Fibroblast of gingiva (primary cell): Measurements from ENCODE around the gene DPP3.
"Not testable (repeated sequence)": the region's sequence is repeated elsewhere in the genome, so short reads cannot be mapped to it uniquely, and the experiment has no call there.

Source experiments
- DNase-seq: peaks from one replicate; pipeline ENCODE4 v3.0.0-alpha.2; 2011; ENCODE audit warnings: low read depth

The DPP3 gene

DNA sequence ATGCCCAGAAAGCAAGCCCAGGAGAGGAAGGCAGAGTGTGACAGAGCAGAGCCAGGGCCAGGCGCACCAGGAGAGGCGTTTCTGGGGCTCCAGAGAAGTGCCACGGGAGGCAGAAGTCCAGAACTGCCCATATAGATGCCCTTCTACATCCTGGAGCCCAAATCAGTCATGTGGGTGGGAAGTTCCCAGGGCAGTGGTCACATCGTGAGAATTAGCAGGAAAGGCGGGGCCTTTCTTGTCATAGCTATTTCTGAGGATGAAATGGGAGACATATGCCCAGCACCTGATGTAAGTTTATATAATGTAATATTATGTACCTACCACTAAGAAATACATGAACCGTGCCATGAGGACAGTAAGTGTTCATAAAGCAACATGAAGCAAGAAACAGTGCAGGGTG, 52.5 kb downstream of the DPP3 start:
- no peak for DNase-seq

GRCh38 chr11:66539170-66539869, 59.1 kb downstream of the DPP3 start:
- DNase-seq: no peak

DNA sequence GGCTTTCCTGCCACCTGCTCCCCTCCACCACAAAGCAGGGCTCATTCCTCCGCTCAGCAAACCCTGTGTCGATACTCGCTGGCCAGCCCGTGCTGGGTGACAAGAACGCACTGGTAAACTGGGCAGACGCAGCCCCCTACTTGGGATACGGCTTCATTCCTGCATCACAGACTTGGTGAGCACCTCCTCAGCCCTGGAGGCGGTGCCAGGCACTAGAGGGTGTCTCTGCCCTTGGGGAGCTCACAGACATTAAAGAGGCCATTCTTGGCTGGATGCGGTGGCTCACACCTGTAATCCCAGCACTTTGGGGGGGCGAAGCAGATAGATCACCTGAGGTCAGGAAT, 59.6 kb downstream of the DPP3 start:
- no peak for DNase-seq

GRCh38 chr11:66540598-66540997, 60.4 kb downstream of the DPP3 start:
- not testable (repeated sequence) for DNase-seq

- no peak for DNase-seq
These were observed 61.7 kb downstream of the DPP3 start for GRCh38 chr11:66541892-66542291.

- no peak for DNase-seq
These were observed 62.1 kb downstream of the DPP3 start for GRCh38 chr11:66542362-66542761.

- peak; percentile 35 for DNase-seq
These were observed 63.3 kb downstream of the DPP3 start for GRCh38 chr11:66543263-66544107.

DNA sequence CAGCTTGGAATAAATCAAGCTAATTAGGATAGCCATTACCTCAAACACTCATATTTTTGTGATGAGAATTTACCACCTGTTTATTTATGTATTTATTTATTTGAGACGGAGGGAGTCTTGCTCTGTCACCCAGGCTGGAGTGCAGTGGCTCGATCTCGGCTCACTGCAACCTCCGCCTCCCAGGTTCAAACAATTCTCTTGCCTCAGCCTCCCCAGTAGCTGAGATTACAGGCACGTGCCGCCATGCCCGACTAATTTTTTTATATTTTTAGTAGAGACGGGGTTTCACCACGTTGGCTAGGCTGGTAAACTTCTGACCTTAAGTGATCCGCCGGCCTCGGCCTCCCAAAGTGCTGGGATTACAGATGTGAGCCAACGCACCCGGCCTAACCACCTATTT, 64.7 kb downstream of the DPP3 start:
- not testable (repeated sequence) for DNase-seq

- peak; percentile 98 for DNase-seq
These were observed 65.6 kb downstream of the DPP3 start, which contains the start of gene ZDHHC24 for GRCh38 chr11:66545701-66546367. TSS of gene ZDHHC24 (minus strand) at chr11:66546048. CDS start at chr11:66546003, 45 bp downstream.

- peak; percentile 27 for DNase-seq
These were observed 66.2 kb downstream of the DPP3 start, which contains the start of gene ACTN3 for GRCh38 chr11:66546368-66546965. TSS of gene ACTN3 (plus strand) at chr11:66546903. CDS start at chr11:66546938, 35 bp downstream.

DNA sequence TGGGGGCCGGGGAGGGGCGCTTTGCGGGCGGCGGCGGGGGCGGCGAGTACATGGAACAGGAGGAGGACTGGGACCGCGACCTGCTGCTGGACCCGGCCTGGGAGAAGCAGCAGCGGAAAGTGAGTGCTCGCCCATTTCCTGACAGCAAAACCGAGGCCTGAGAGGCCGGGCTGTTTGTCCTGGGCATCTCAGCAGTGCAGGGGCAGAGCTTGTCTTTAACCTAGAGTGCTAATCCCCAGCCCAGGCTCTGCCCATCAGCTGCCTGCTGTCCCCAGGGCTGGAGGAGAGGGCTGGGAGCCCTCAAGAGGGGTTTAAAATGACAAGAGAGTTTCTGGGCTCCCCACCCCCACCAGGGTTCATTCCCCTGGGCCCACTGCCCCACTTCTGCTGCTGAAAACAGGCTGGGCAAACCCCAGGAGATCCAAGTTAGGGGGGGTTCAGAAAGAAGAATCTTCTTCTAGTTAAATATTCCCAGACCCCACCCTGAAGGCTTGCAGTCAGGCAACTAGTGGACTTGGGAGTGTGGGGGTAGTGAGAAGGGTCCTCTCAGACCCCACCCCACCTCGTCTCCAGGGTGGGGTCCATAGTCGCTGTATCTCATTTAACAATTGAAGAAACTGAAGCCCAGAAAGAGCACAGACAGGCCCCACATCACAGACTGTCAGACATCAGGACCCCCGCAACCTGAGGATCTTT, 66.9 kb downstream of the DPP3 start:
- no peak for DNase-seq

GRCh38 chr11:66547662-66548009, 67.4 kb downstream of the DPP3 start:
- DNase-seq: no peak

- DNase-seq: no peak
These were observed 67.8 kb downstream of the DPP3 start for GRCh38 chr11:66548041-66548440.

DNA sequence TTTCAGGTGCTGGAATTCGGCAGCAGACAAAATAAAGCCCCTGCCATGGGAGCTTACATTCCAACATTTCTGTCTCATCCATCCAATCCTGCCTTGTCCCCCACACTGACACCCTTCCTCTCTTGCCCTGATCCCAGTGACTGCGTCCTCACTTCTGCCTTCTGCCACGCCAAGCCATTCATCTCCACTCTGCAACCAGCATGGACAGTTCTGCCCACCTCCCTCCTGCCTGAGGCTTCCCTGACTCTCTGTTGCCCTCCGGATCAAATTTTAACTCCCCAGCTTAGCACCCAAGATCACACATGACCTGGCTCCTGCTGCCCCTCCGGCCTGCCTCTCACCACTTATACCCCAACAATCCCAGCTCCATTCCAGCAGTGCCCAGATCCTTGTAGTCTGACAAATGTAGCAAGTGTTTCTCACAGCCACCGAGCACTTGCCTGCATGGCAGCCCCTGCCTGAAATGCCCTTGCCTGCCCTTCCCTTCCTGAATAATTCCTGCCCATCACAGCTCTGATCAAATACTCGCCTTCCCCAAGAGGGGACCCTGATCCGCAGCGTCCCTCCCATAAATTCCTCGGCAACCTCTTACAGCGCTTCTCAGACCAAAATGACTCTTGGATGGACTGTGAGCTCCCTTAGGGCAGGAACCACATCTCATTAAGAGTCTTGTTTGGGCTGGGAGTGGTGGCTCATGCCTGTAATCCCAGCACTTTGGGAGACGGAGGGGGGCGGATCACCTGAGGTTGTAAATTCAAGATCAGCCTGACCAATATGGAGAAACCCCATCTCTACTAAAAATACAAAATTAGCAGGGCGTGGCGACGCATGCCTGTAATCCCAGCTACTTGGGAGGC, 68.8 kb downstream of the DPP3 start:
- no peak for DNase-seq

DNA sequence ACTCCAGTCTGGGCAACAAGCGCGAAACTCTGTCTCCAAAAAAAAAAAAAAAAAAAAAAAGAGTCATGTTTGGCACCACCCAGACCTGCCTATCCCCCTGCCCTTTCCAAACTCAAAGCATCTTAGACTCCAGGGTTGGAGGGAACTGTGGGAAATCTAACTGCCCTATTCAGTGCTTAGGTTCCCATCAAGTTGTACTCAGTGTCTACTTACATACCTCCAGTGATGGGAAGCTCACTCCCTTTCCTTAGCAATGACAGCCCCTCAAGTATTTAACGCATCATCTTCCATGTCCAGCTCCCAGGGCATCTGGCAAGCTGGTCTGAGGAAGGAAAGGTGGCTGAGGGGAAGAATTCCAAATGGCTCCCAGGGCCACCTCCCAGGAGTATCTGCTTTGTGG, 69.5 kb downstream of the DPP3 start:
- no peak for DNase-seq

GRCh38 chr11:66550887-66551286, 70.7 kb downstream of the DPP3 start:
- no peak for DNase-seq

GRCh38 chr11:66554602-66555001, 74.4 kb downstream of the DPP3 start:
- no peak for DNase-seq

GRCh38 chr11:66555416-66555815, 75.2 kb downstream of the DPP3 start:
- no peak for DNase-seq

DNA sequence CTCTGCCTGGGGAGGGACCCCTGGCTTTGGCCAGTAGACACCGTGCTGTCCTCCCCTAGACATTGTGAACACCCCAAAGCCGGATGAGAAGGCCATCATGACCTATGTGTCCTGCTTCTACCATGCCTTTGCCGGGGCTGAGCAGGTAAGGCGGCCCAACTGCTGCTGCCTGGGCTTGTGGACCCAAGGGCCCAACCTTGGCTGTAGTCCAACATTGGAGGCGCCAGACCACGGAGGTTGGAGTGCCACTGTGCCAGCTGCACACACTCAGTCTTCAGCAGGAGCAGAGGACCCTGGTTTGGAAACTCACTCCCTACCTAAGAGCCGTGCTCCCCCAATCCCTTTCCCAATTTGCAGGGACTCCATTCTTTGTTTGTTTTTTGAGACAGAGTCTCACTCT, 75.9 kb downstream of the DPP3 start:
- no peak for DNase-seq

GRCh38 chr11:66557733-66558326, 77.6 kb downstream of the DPP3 start:
- DNase-seq: no peak
